Measurements from ENCODE around the gene WNT2.

DNA sequence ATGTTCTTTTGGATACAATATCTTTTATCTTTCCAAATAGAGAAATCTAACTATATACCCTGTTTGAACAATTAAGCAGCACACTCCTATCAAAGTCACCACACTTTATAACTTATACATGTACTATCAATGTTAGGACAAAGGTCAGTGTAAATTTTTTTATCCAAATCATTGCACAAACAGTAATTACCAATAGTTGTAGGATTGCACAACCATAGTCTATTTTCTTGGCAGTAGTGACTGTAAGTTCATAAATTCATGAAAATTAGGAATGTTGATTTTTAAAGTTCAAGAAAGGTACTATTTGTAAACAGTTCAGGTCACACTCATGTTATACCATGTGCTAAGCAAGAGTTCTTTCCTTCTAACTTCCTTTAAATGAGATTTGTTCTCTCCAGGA, 9.3 kb downstream of the WNT2 start:
- TF ChIP-seq, protein P1, sequence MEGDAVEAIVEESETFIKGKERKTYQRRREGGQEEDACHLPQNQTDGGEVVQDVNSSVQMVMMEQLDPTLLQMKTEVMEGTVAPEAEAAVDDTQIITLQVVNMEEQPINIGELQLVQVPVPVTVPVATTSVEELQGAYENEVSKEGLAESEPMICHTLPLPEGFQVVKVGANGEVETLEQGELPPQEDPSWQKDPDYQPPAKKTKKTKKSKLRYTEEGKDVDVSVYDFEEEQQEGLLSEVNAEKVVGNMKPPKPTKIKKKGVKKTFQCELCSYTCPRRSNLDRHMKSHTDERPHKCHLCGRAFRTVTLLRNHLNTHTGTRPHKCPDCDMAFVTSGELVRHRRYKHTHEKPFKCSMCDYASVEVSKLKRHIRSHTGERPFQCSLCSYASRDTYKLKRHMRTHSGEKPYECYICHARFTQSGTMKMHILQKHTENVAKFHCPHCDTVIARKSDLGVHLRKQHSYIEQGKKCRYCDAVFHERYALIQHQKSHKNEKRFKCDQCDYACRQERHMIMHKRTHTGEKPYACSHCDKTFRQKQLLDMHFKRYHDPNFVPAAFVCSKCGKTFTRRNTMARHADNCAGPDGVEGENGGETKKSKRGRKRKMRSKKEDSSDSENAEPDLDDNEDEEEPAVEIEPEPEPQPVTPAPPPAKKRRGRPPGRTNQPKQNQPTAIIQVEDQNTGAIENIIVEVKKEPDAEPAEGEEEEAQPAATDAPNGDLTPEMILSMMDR (IDR thresholded peaks at IDR 0.05): no peak
- TF ChIP-seq POLR2A (IDR thresholded peaks at IDR 0.05; ENCODE audit: low read depth): no peak
